OCI-LY3 (cell line): Measurements from ENCODE around the gene COL4A6.

Experiments used
- H2AFZ ChIP-seq: fragments of 200-600, 300-600 bp; shearing (Covaris generic); 2 replicates; pipeline ENCODE4 v1.6.0; 2014; ENCODE audit warnings: antibody characterized with exemption, low read depth, low read length
- H3K27ac ChIP-seq: fragments of 200-600, 300-600 bp; sonication (generic); 2 replicates; pipeline ENCODE4 v1.5.1; 2014; ENCODE audit warnings: mild to moderate bottlenecking, low read length, moderate library complexity, mixed read lengths
- H3K27me3 ChIP-seq: fragments of 200-600, 300-600 bp; sonication (generic); 2 replicates; pipeline ENCODE4 v1.6.1; 2014; ENCODE audit warnings: low read depth, low read length, mixed read lengths
- H3K36me3 ChIP-seq: fragments of 200-600, 300-600 bp; sonication (generic); replicated peaks from 2 replicates; pipeline ENCODE3; 2014; ENCODE audit warnings: low read depth, low read length, mixed read lengths
- H3K4me1 ChIP-seq: fragments of 300-600, 200-600 bp; sonication (generic); 2 replicates; pipeline ENCODE4 v1.6.1; 2014; ENCODE audit warnings: low read length, mixed read lengths
- H3K4me2 ChIP-seq: fragments of 200-600, 300-600 bp; sonication (generic); 2 replicates; pipeline ENCODE4 v1.6.1; 2014; ENCODE audit warnings: low read length, mixed read lengths
- H3K4me3 ChIP-seq: fragments of 300-600, 200-600 bp; sonication (generic); 2 replicates; pipeline ENCODE4 v1.5.1; 2014; ENCODE audit warnings: antibody characterized with exemption, mild to moderate bottlenecking, low read length, moderate library complexity
- H3K79me2 ChIP-seq: fragments of 300-600, 200-600 bp; shearing (Covaris generic); 2 replicates; pipeline ENCODE4 v1.6.1; 2014; ENCODE audit warnings: mild to moderate bottlenecking, low read length, mixed read lengths
- H3K9ac ChIP-seq: fragments of 300-600, 200-600 bp; shearing (Covaris generic); 2 replicates; pipeline ENCODE4 v1.6.0; 2014; ENCODE audit warnings: mild to moderate bottlenecking, low read length, moderate library complexity
- H3K9me3 ChIP-seq: fragments of 200-600, 300-600 bp; shearing (Covaris generic); 2 replicates; pipeline ENCODE4 v1.6.1; 2014; ENCODE audit warnings: low read length, mixed read lengths; ENCODE audit not compliant: insufficient read depth
- H4K20me1 ChIP-seq: fragments of 200-600, 300-600 bp; sonication (generic); 2 replicates; pipeline ENCODE4 v1.6.1; 2016; ENCODE audit warnings: low read length, mixed read lengths; ENCODE audit not compliant: insufficient read depth
- EZH2phosphoT487 ChIP-seq: fragments of 200-600 bp; shearing (Covaris generic); IDR thresholded peaks from 2 replicates; pipeline ENCODE4 v1.6.1; 2018; ENCODE audit warnings: antibody characterized with exemption, mixed run types, low read depth
- TF ChIP-seq, protein P1 (sequence below): fragments of 200-600, 300-600 bp; sonication (generic); IDR thresholded peaks from 2 replicates; pipeline ENCODE4 v1.5.1; 2014; ENCODE audit warnings: antibody characterized with exemption, low read length, low read depth

The COL4A6 gene

DNA sequence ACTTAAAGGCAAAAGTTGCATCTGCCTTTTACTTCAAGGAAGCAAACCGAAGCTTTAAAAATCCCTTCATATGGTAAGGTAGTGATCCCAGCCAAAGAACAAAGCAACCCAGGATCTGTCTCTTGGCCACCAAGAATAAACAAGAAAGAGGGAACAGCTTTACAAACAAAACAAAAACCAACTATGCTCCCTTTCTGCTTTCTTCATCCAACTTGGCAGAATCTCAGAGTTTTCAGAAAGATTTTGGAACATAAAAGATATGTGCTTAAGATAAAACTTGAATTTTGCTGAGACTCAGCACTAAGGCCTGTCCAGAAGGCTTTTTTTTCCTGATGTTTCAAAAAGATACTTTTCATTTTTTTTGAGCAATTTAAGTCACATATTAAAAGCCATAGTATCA is 94.0 kb downstream of the COL4A6 start:
- H3K9me3 ChIP-seq = no peaks in the 10 kb centered on the region
- no peaks in the 10 kb centered on the region for H3K36me3 ChIP-seq
- no peak overlapping the region for H2AFZ ChIP-seq
- H3K27ac ChIP-seq = no peak overlapping the region
- no peak overlapping the region for H3K4me3 ChIP-seq
- TF ChIP-seq, protein P1, sequence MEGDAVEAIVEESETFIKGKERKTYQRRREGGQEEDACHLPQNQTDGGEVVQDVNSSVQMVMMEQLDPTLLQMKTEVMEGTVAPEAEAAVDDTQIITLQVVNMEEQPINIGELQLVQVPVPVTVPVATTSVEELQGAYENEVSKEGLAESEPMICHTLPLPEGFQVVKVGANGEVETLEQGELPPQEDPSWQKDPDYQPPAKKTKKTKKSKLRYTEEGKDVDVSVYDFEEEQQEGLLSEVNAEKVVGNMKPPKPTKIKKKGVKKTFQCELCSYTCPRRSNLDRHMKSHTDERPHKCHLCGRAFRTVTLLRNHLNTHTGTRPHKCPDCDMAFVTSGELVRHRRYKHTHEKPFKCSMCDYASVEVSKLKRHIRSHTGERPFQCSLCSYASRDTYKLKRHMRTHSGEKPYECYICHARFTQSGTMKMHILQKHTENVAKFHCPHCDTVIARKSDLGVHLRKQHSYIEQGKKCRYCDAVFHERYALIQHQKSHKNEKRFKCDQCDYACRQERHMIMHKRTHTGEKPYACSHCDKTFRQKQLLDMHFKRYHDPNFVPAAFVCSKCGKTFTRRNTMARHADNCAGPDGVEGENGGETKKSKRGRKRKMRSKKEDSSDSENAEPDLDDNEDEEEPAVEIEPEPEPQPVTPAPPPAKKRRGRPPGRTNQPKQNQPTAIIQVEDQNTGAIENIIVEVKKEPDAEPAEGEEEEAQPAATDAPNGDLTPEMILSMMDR = no peak
- no peak for TF ChIP-seq EZH2phosphoT487
- no peaks in the 10 kb centered on the region for H3K4me1 ChIP-seq
- H3K79me2 ChIP-seq = no peaks in the 10 kb centered on the region
- no peaks in the 10 kb centered on the region for H3K27me3 ChIP-seq
- H4K20me1 ChIP-seq = no peaks in the 10 kb centered on the region
- H3K4me2 ChIP-seq = no peak overlapping the region
- H3K9ac ChIP-seq = no peak overlapping the region

DNA sequence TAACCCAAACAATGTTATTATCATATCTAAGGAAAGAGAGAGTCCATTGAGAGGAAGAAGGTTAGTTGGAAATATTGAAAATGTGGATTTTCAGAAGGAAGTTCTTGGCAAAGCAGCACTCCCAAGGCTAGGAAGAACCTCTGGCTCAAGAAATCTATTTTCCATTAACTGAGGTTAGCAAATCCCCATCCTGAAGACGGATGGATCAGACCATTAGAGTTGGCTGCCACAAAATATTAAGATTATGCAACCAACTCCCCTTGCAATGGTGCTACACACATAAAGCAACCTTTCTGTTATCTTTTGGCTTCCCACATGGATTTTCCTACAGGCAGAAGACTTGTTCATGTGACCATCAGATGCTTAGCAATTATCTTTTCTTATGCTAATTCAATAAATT is 96.3 kb downstream of the COL4A6 start:
- Histone ChIP-seq H3K9me3 (no peaks in the 10 kb centered on the region), H2AFZ (no peak overlapping the region), H3K9ac (no peak overlapping the region), H3K4me2 (no peak overlapping the region), H3K79me2 (no peaks in the 10 kb centered on the region), H3K36me3 (no peaks in the 10 kb centered on the region), H3K27me3 (no peaks in the 10 kb centered on the region), H4K20me1 (no peaks in the 10 kb centered on the region), H3K27ac (no peak overlapping the region), H3K4me3 (no peak overlapping the region), H3K4me1 (no peaks in the 10 kb centered on the region)
- TF ChIP-seq EZH2phosphoT487 = no peak
- TF ChIP-seq, protein P1 = no peak

DNA sequence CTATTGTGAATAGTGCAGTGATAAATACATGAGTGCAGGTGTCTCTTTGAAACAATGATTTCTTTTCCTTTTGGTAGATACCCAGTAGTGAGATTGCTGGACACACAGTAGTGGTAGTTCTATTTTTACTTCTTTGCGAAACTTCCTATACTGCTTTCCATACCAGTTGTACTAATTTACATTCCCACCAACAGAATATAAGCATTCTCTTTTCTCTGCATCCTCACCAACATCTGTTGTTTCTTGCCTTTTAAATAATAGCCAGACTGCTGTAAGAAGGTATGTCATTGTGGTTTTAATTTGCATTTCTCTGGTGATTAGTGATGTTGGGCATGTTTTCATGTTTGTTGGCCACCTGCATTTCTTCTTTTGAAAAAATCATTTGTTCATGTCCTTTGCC is 105.9 kb downstream of the COL4A6 start:
- no peaks in the 10 kb centered on the region for H4K20me1 ChIP-seq
- H3K4me2 ChIP-seq = no peak overlapping the region
- H2AFZ ChIP-seq = no peak overlapping the region
- H3K27me3 ChIP-seq = no peaks in the 10 kb centered on the region
- H3K9me3 ChIP-seq = no peaks in the 10 kb centered on the region
- no peak overlapping the region for H3K9ac ChIP-seq
- no peaks in the 10 kb centered on the region for H3K79me2 ChIP-seq
- H3K4me1 ChIP-seq = no peaks in the 10 kb centered on the region
- no peaks in the 10 kb centered on the region for H3K36me3 ChIP-seq
- no peak overlapping the region for H3K27ac ChIP-seq
- TF ChIP-seq, protein P1 = no peak
- TF ChIP-seq EZH2phosphoT487 = no peak
- no peak overlapping the region for H3K4me3 ChIP-seq

DNA sequence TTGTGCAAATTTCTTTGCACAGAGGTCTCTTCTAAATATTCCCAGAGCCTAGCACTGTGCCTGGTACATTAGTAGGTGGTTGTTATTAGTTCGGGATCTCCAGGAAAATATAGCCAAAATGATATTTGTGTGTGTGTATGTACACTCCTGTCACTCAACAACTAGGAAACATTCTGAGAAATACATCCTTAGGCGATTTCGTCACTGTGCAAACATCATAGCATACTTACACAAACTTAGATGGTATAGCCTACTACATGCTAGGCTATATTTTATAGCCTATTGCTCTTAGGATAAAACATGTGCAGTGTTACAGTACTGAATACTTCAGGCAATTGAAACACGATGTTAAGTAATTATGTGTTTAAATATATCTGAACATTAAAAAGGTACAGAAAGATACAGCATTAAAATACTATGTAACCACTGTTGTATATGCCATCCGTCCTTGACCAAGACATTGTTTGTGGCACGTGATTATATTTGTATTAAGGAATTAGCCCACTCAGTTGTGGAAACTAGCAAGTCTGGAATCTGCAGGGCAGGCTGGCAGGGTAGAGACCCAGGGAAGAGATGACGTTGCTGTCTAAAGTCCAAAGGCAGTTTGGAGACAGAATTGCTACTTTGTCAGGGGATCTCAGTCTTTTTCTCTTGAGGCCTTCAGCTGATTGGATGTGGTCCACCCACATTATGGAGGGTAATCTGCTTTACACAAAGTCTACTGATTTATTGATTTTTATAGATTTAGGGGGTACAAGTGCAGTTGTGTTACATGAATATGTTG is 106.9 kb downstream of the COL4A6 start:
- Histone ChIP-seq H3K27me3 (no peaks in the 10 kb centered on the region), H2AFZ (no peak overlapping the region), H3K4me3 (no peak overlapping the region), H3K4me1 (no peaks in the 10 kb centered on the region), H4K20me1 (no peaks in the 10 kb centered on the region), H3K4me2 (no peak overlapping the region), H3K9me3 (no peaks in the 10 kb centered on the region), H3K36me3 (no peaks in the 10 kb centered on the region), H3K79me2 (no peaks in the 10 kb centered on the region), H3K9ac (no peak overlapping the region), H3K27ac (no peak overlapping the region)
- TF ChIP-seq, protein P1 = no peak
- no peak for TF ChIP-seq EZH2phosphoT487
